Endothelial cell of umbilical vein (primary cell): ENCODE data around the gene BACE1-AS. TPM values are rescaled to one million over a fixed set of nuclear protein-coding genes. Genes with fewer than 3 reads are reported as not detected.
A peak's percentile ranks its signal among the peaks of the same experiment; 100 is the strongest.

Experiments used
- BruUV-seq: library from RNA; stranded (reverse); fragments of 400-500 nt; replicated peaks from 2 replicates; lab custom pipeline; 2021; lab: Mats Ljungman, UMichigan
- CTCF ChIA-PET: fragments of 300-600, 350-600 bp; sonication (Branson Sonifier 250); formaldehyde crosslinking; loops from one replicate; lab custom pipeline; 2021; ENCODE audit warnings: antibody characterized with exemption, inconsistent platforms; lab: Charles Lee
- POLR2A ChIA-PET: fragments of 300-600, 350-600 bp; sonication (Branson Sonifier 250); formaldehyde crosslinking; loops from one replicate; lab custom pipeline; 2021; ENCODE audit warnings: antibody characterized with exemption, inconsistent platforms; lab: Charles Lee
- DNase-seq: peaks from one replicate; pipeline ENCODE4 v3.0.0-alpha.2; 2011; ENCODE audit warnings: low read depth, low spot score
- FAIRE-seq: peaks from 2 replicates; lab custom pipeline; 2011; peaks lifted over from hg19 to GRCh38; lab: Jason Lieb, UNC
- H2AFZ ChIP-seq: 2 replicates; pipeline ENCODE4 v1.6.0; 2012; ENCODE audit warnings: low read depth, low read length, control low read depth, inconsistent platforms
- H3K27ac ChIP-seq: 2 replicates; pipeline ENCODE4 v1.5.1; 2011; ENCODE audit warnings: low read depth, mild to moderate bottlenecking, control low read depth, low read length, moderate library complexity; ENCODE audit not compliant: insufficient read depth
- H3K27me3 ChIP-seq, 2 experiments: 2 replicates each; pipeline versions ENCODE4 v1.6.0 to v1.6.1; 2011; ENCODE audit warnings: low read length in 2 of 2, mixed read lengths in 1 of 2; ENCODE audit not compliant: control insufficient read depth in 2 of 2, insufficient read depth in 2 of 2
- H3K36me3 ChIP-seq, 2 experiments: 2 replicates in 1 of 2; 3 replicates in 1 of 2; pipeline ENCODE4 v1.5.1; 2011; ENCODE audit warnings: low read length in 2 of 2, mild to moderate bottlenecking in 1 of 2, moderate library complexity in 1 of 2; ENCODE audit not compliant: control insufficient read depth in 2 of 2, insufficient read depth in 2 of 2; ENCODE audit errors: extremely low read depth in 1 of 2
- H3K4me1 ChIP-seq: 3 replicates; pipeline ENCODE4 v1.5.1; 2011; ENCODE audit warnings: mild to moderate bottlenecking, low read length; ENCODE audit not compliant: control insufficient read depth, insufficient read depth; ENCODE audit errors: extremely low read depth
- H3K4me2 ChIP-seq: 2 replicates; pipeline ENCODE4 v1.6.1; 2011; ENCODE audit warnings: low read length, control low read depth, mixed read lengths; ENCODE audit not compliant: insufficient read depth
- H3K4me3 ChIP-seq, 3 experiments: fragments of 200-600 bp in 1 of 3; sonication (generic), shearing (Covaris generic) in 1 of 3; replicated peaks in 1 of 3; 2 replicates each; pipeline ENCODE4 v1.5.1; 2011 to 2016; ENCODE audit warnings: control low read depth in 3 of 3, low read length in 3 of 3, mild to moderate bottlenecking in 2 of 3, inconsistent platforms in 1 of 3, low read depth in 1 of 3, moderate library complexity in 1 of 3; ENCODE audit not compliant: insufficient read depth in 1 of 3
- H3K79me2 ChIP-seq: 2 replicates; pipeline ENCODE4 v1.6.0; 2012; ENCODE audit warnings: low read length, inconsistent platforms; ENCODE audit not compliant: control insufficient read depth, insufficient read depth
- H3K9ac ChIP-seq: replicated peaks from 2 replicates; pipeline ENCODE3; 2011; ENCODE audit warnings: low read length, control low read depth; ENCODE audit not compliant: insufficient read depth; ENCODE audit errors: extremely low read depth
- H3K9me1 ChIP-seq: replicated peaks from 3 replicates; pipeline ENCODE4 v1.6.0; 2011; ENCODE audit warnings: mild to moderate bottlenecking, low read length; ENCODE audit not compliant: control insufficient read depth, insufficient read depth; ENCODE audit errors: extremely low read depth
- H3K9me3 ChIP-seq: replicated peaks from 2 replicates; pipeline ENCODE4 v1.5.1; 2012; ENCODE audit warnings: low read length, inconsistent platforms; ENCODE audit not compliant: control insufficient read depth, insufficient read depth
- H4K20me1 ChIP-seq: replicated peaks from 2 replicates; pipeline ENCODE3; 2011; ENCODE audit warnings: mild to moderate bottlenecking, low read length; ENCODE audit not compliant: control insufficient read depth, insufficient read depth; ENCODE audit errors: extremely low read depth
- EZH2 ChIP-seq: IDR thresholded peaks from 2 replicates; pipeline ENCODE4 v1.6.1; 2012; ENCODE audit warnings: borderline replicate concordance, low read depth, mild to moderate bottlenecking, moderate library complexity, low read length, inconsistent platforms; ENCODE audit not compliant: severe bottlenecking
- FOS ChIP-seq: IDR thresholded peaks from 2 replicates; pipeline ENCODE4 v1.6.1; 2011; ENCODE audit warnings: mild to moderate bottlenecking, low read length, moderate library complexity, borderline replicate concordance; ENCODE audit not compliant: insufficient read depth
- GATA2 ChIP-seq: IDR thresholded peaks from 2 replicates; pipeline ENCODE4 v1.7.0; 2011; ENCODE audit warnings: low read depth, mild to moderate bottlenecking, moderate library complexity, mixed read lengths, low read length; ENCODE audit not compliant: insufficient read length, insufficient read depth
- JUN ChIP-seq: IDR thresholded peaks from 2 replicates; pipeline ENCODE4 v1.6.1; 2011; ENCODE audit warnings: borderline replicate concordance, low read depth; ENCODE audit not compliant: insufficient read length, insufficient read depth
- MAX ChIP-seq: IDR thresholded peaks from 2 replicates; pipeline ENCODE4 v1.6.1; 2011; ENCODE audit not compliant: insufficient read depth, insufficient read length
- MYC ChIP-seq: IDR thresholded peaks from one replicate; pipeline ENCODE4 v1.6.1; 2011; ENCODE audit warnings: mild to moderate bottlenecking, low read depth, low read length
- POLR2A ChIP-seq: IDR thresholded peaks from 2 replicates; pipeline ENCODE4 v1.6.1; 2012; ENCODE audit warnings: low read depth, mild to moderate bottlenecking, control low read depth, low read length
- dilution Hi-C: fragments of 300-500 bp; cut with MboI; formaldehyde crosslinking; loops from one replicate; pipeline ENCODE4 v1.15.0; 2019; ENCODE audit warnings: low sequenced_read_pairs; ENCODE audit not compliant: extremely low pct_ligation_motif_present
- intact Hi-C: fragments of 100-400 bp; cut with micrococcal nuclease; formaldehyde crosslinking; loops from one replicate; pipeline ENCODE4 v1.10.0; 2022
- polyA plus RNA-seq, 4 experiments: library from polyadenylated mRNA; depleted of rRNA in 3 of 4; stranded (reverse) in 3 of 4; unstranded in 1 of 4; fragments of >200 nt; gene quantifications; 2 replicates each; pipeline versions ENCODE4 v1.2.1 to v1.2.3, GENCODE V29; 2011 to 2012; ENCODE audit warnings: missing spikeins in 1 of 4
- total RNA-seq: library from RNA; stranded (reverse); gene quantifications from 2 replicates; pipeline ENCODE4 v1.2.3, GENCODE V29; 2021

The BACE1-AS gene
- total and polyA plus RNA-seq, 2 donors (not counting 3 experiments of a cell fraction or from before 2014, with no cell fraction given): 7.6 to 8.1 TPM

- Histone ChIP-seq H3K27ac (no peak overlapping the region), H3K27me3 (no peaks in the 10 kb centered on the region), H3K36me3 (peaks cover 9 to 20% of the 10 kb centered on the region in 2 experiments), H3K9me1 (no peaks in the 10 kb centered on the region), H3K9ac (no peak overlapping the region), H3K79me2 (no peaks in the 10 kb centered on the region), H4K20me1 (no peaks in the 10 kb centered on the region), H3K4me2 (no peak overlapping the region), H2AFZ (no peak overlapping the region), H3K4me3 (no peak overlapping the region), H3K9me3 (no peaks in the 10 kb centered on the region), H3K4me1 (peaks cover 3% of the 10 kb centered on the region)
- FAIRE-seq (no peak), DNase-seq (no peak)
- ChIA-PET POLR2A (no interaction called here), CTCF (no interaction called here)
- no peak for TF ChIP-seq JUN
- dilution Hi-C loops (no loop called here), intact Hi-C loops (no loop called here)
- BruUV-seq: no TSS peak
Observed at GRCh38 chr11:117286588-117286987, 4.6 kb upstream of the BACE1-AS start.

- Histone ChIP-seq H3K9me1 (no peaks in the 10 kb centered on the region), H3K4me1 (no peaks in the 10 kb centered on the region), H3K36me3 (peaks cover 7 to 16% of the 10 kb centered on the region in 2 experiments), H3K4me2 (no peak overlapping the region), H3K27me3 (no peaks in the 10 kb centered on the region), H3K4me3 (no peak overlapping the region), H3K79me2 (no peaks in the 10 kb centered on the region), H3K27ac (no peak overlapping the region), H3K9ac (no peak overlapping the region), H3K9me3 (no peaks in the 10 kb centered on the region), H4K20me1 (no peaks in the 10 kb centered on the region), H2AFZ (no peak overlapping the region)
- ChIA-PET CTCF (interaction anchor here (1.3 kb wide), 2 partner anchors 20 to 28 kb away, joined by 3 to 4 read pairs; partner anchors contain the start of gene BACE1), POLR2A (no interaction called here)
- FAIRE-seq: no peak
- dilution Hi-C loops: no loop called here
- intact Hi-C loops: no loop called here
- TF ChIP-seq MAX (no peak), FOS (no peak), GATA2 (no peak), MYC (no peak), EZH2 (no peak), JUN (no peak), POLR2A (no peak)
- no TSS peak for BruUV-seq
- DNase-seq: peak; percentile 37
Observed at GRCh38 chr11:117287668-117288067, 3.5 kb upstream of the BACE1-AS start.
